ENCODE results near the gene C20orf144.
A peak's percentile ranks its signal among the peaks of the same experiment; 100 is the strongest.

Gene C20orf144

GRCh38 chr20:33671573-33672288, 9.6 kb downstream of the C20orf144 start:
- H2AFZ ChIP-seq (ENCODE audit: low read depth, low read length) = no peak overlapping the region
- no peaks in the 10 kb centered on the region for H3K9me3 ChIP-seq (ENCODE audit: low read length)
- no peaks in the 10 kb centered on the region for H3K27me3 ChIP-seq (ENCODE audit: insufficient read depth, low read length)
- peaks cover 21% of the 10 kb centered on the region for H3K36me3 ChIP-seq (ENCODE audit: insufficient read depth, low read length)
- no peak overlapping the region for H3K4me3 ChIP-seq (ENCODE audit: low read length)
- H3K4me1 ChIP-seq (ENCODE audit: insufficient read depth, low read length) = peaks cover 32% of the 10 kb centered on the region

GRCh38 chr20:33672426-33673113, 10.4 kb downstream of the C20orf144 start:
- Histone ChIP-seq H3K4me1 (ENCODE audit: insufficient read depth, low read length) (peaks cover 32% of the 10 kb centered on the region), H3K27me3 (ENCODE audit: insufficient read depth, low read length) (no peaks in the 10 kb centered on the region), H2AFZ (ENCODE audit: low read depth, low read length) (no peak overlapping the region), H3K4me3 (ENCODE audit: low read length) (no peak overlapping the region), H3K36me3 (ENCODE audit: insufficient read depth, low read length) (peaks cover 28% of the 10 kb centered on the region), H3K9me3 (ENCODE audit: low read length) (no peaks in the 10 kb centered on the region)

GRCh38 chr20:33673114-33673409, 10.9 kb downstream of the C20orf144 start:
- no peaks in the 10 kb centered on the region for H3K9me3 ChIP-seq (ENCODE audit: low read length)
- H3K4me1 ChIP-seq (ENCODE audit: insufficient read depth, low read length) = peaks cover 32% of the 10 kb centered on the region
- H3K36me3 ChIP-seq (ENCODE audit: insufficient read depth, low read length) = peaks cover 31% of the 10 kb centered on the region
- H3K27me3 ChIP-seq (ENCODE audit: insufficient read depth, low read length) = no peaks in the 10 kb centered on the region
- peak overlapping the region; percentile 73 for H3K4me3 ChIP-seq (ENCODE audit: low read length)
- H2AFZ ChIP-seq (ENCODE audit: low read depth, low read length) = no peak overlapping the region

GRCh38 chr20:33673410-33674293, 11.5 kb downstream of the C20orf144 start:
- no peaks in the 10 kb centered on the region for H3K9me3 ChIP-seq (ENCODE audit: low read length)
- peak overlapping the region; percentile 73 for H3K4me3 ChIP-seq (ENCODE audit: low read length)
- peaks cover 32% of the 10 kb centered on the region for H3K4me1 ChIP-seq (ENCODE audit: insufficient read depth, low read length)
- H3K27me3 ChIP-seq (ENCODE audit: insufficient read depth, low read length) = no peaks in the 10 kb centered on the region
- H2AFZ ChIP-seq (ENCODE audit: low read depth, low read length) = peak overlapping the region; percentile 30
- H3K36me3 ChIP-seq (ENCODE audit: insufficient read depth, low read length) = peaks cover 33% of the 10 kb centered on the region

- no peaks in the 10 kb centered on the region for H3K27me3 ChIP-seq (ENCODE audit: insufficient read depth, low read length)
- peaks cover 35% of the 10 kb centered on the region for H3K36me3 ChIP-seq (ENCODE audit: insufficient read depth, low read length)
- H3K4me1 ChIP-seq (ENCODE audit: insufficient read depth, low read length) = peaks cover 32% of the 10 kb centered on the region
- peak within 1 kb of the TSS; percentile 66 for H2AFZ ChIP-seq (ENCODE audit: low read depth, low read length)
- no peaks in the 10 kb centered on the region for H3K9me3 ChIP-seq (ENCODE audit: low read length)
- H3K4me3 ChIP-seq (ENCODE audit: low read length) = peak within 1 kb of the TSS; percentile 73
These were observed 12.4 kb downstream of the C20orf144 start, which contains the start of gene NECAB3 for GRCh38 chr20:33674294-33675135. NECAB3 (minus strand) TSS chr20:33674428; CDS start chr20:33674352, 76 bp downstream.

- Histone ChIP-seq H3K9me3 (ENCODE audit: low read length) (no peaks in the 10 kb centered on the region), H2AFZ (ENCODE audit: low read depth, low read length) (peak overlapping the region; percentile 66), H3K4me3 (ENCODE audit: low read length) (no peak overlapping the region), H3K36me3 (ENCODE audit: insufficient read depth, low read length) (peaks cover 36% of the 10 kb centered on the region), H3K27me3 (ENCODE audit: insufficient read depth, low read length) (no peaks in the 10 kb centered on the region), H3K4me1 (ENCODE audit: insufficient read depth, low read length) (peaks cover 32% of the 10 kb centered on the region)
These were observed 13.2 kb downstream of the C20orf144 start for GRCh38 chr20:33675136-33675959.

GRCh38 chr20:33676121-33676520, 14.0 kb downstream of the C20orf144 start:
- peaks cover 32% of the 10 kb centered on the region for H3K4me1 ChIP-seq (ENCODE audit: insufficient read depth, low read length)
- H3K27me3 ChIP-seq (ENCODE audit: insufficient read depth, low read length) = no peaks in the 10 kb centered on the region
- H3K4me3 ChIP-seq (ENCODE audit: low read length) = no peak overlapping the region
- no peaks in the 10 kb centered on the region for H3K9me3 ChIP-seq (ENCODE audit: low read length)
- H2AFZ ChIP-seq (ENCODE audit: low read depth, low read length) = no peak overlapping the region
- peaks cover 37% of the 10 kb centered on the region for H3K36me3 ChIP-seq (ENCODE audit: insufficient read depth, low read length)

GRCh38 chr20:33676652-33677645, 14.8 kb downstream of the C20orf144 start:
- no peaks in the 10 kb centered on the region for H3K9me3 ChIP-seq (ENCODE audit: low read length)
- H3K4me1 ChIP-seq (ENCODE audit: insufficient read depth, low read length) = peaks cover 32% of the 10 kb centered on the region
- H3K36me3 ChIP-seq (ENCODE audit: insufficient read depth, low read length) = peaks cover 37% of the 10 kb centered on the region
- no peaks in the 10 kb centered on the region for H3K27me3 ChIP-seq (ENCODE audit: insufficient read depth, low read length)
- H2AFZ ChIP-seq (ENCODE audit: low read depth, low read length) = no peak overlapping the region
- H3K4me3 ChIP-seq (ENCODE audit: low read length) = no peak overlapping the region

GRCh38 chr20:33677991-33678702, 16.0 kb downstream of the C20orf144 start:
- no peaks in the 10 kb centered on the region for H3K9me3 ChIP-seq (ENCODE audit: low read length)
- H3K27me3 ChIP-seq (ENCODE audit: insufficient read depth, low read length) = no peaks in the 10 kb centered on the region
- peaks cover 32% of the 10 kb centered on the region for H3K4me1 ChIP-seq (ENCODE audit: insufficient read depth, low read length)
- no peak overlapping the region for H3K4me3 ChIP-seq (ENCODE audit: low read length)
- H3K36me3 ChIP-seq (ENCODE audit: insufficient read depth, low read length) = peaks cover 37% of the 10 kb centered on the region
- no peak overlapping the region for H2AFZ ChIP-seq (ENCODE audit: low read depth, low read length)

GRCh38 chr20:33679758-33680485, 17.8 kb downstream of the C20orf144 start:
- Histone ChIP-seq H3K27me3 (ENCODE audit: insufficient read depth, low read length) (no peaks in the 10 kb centered on the region), H3K9me3 (ENCODE audit: low read length) (no peaks in the 10 kb centered on the region), H3K4me3 (ENCODE audit: low read length) (no peak overlapping the region), H3K36me3 (ENCODE audit: insufficient read depth, low read length) (peaks cover 37% of the 10 kb centered on the region), H2AFZ (ENCODE audit: low read depth, low read length) (no peak overlapping the region), H3K4me1 (ENCODE audit: insufficient read depth, low read length) (peaks cover 28% of the 10 kb centered on the region)
